GM23338 (cell line): ENCODE results near the gene ZCCHC18. TPM values are rescaled to one million over a fixed set of nuclear protein-coding genes. Genes with fewer than 3 reads are reported as not detected.

Experiments
- ATAC-seq: fragments of 200-7000 bp; cut with Tn5 transposase; 3 replicates; pipeline ENCODE4 v1.9.1; 2020
- DNase-seq: peaks from one replicate; pipeline ENCODE4 v3.0.0-alpha.2; 2015; ENCODE audit warnings: low spot score
- H2AFZ ChIP-seq: fragments of 200-600 bp; sonication (generic); 2 replicates; pipeline ENCODE4 v1.8.0; 2016; ENCODE audit warnings: antibody characterized with exemption, mild to moderate bottlenecking, moderate library complexity
- H3F3A ChIP-seq: fragments of 200-600 bp; sonication (generic); replicated peaks from 2 replicates; pipeline ENCODE4 v1.8.0; 2017; ENCODE audit warnings: antibody characterized with exemption, mixed run types, low read depth
- H3K27ac ChIP-seq: fragments of 200-600 bp; sonication (generic); 2 replicates; pipeline ENCODE4 v1.6.1; 2016; ENCODE audit warnings: low read depth
- H3K27me3 ChIP-seq: fragments of 200-600 bp; sonication (generic); 2 replicates; pipeline ENCODE4 v1.8.0; 2016; ENCODE audit warnings: mild to moderate bottlenecking, mixed run types, moderate library complexity; ENCODE audit not compliant: insufficient read depth
- H3K36me3 ChIP-seq: fragments of 200-600 bp; sonication (generic); 2 replicates; pipeline ENCODE4 v1.8.0; 2016; ENCODE audit warnings: mild to moderate bottlenecking; ENCODE audit not compliant: insufficient read depth
- H3K4me1 ChIP-seq: fragments of 200-600 bp; sonication (generic); 2 replicates; pipeline ENCODE4 v1.8.0; 2016; ENCODE audit warnings: mild to moderate bottlenecking, moderate library complexity; ENCODE audit not compliant: insufficient read depth
- H3K4me2 ChIP-seq: fragments of 200-600 bp; sonication (generic); 2 replicates; pipeline ENCODE4 v1.7.1; 2017; ENCODE audit warnings: mixed run types
- H3K4me3 ChIP-seq: fragments of 200-600 bp; sonication (generic); 2 replicates; pipeline ENCODE4 v1.6.1; 2016; ENCODE audit warnings: mixed run types
- H3K79me2 ChIP-seq: fragments of 200-600 bp; sonication (generic); replicated peaks from 2 replicates; pipeline ENCODE4 v1.8.0; 2017; ENCODE audit warnings: mild to moderate bottlenecking; ENCODE audit not compliant: insufficient read depth
- H3K9me2 ChIP-seq: fragments of 200-600 bp; sonication (generic); 2 replicates; pipeline ENCODE4 v1.8.0; 2017; ENCODE audit not compliant: insufficient read depth
- H4K20me1 ChIP-seq: fragments of 200-600 bp; sonication (generic); replicated peaks from 2 replicates; pipeline ENCODE4 v1.8.0; 2017; ENCODE audit warnings: mild to moderate bottlenecking; ENCODE audit not compliant: insufficient read depth
- H3K27ac Mint-ChIP-seq: 2 replicates; pipeline ENCODE4 v1.8.0; 2020; ENCODE audit warnings: inconsistent platforms, mild to moderate bottlenecking, moderate library complexity, mixed read lengths
- H3K27me3 Mint-ChIP-seq: 3 replicates; pipeline ENCODE4 v1.8.0; 2022; ENCODE audit warnings: low read depth, mild to moderate bottlenecking, moderate library complexity, mixed read lengths, inconsistent platforms; ENCODE audit not compliant: insufficient read depth, poor library complexity
- H3K36me3 Mint-ChIP-seq: 3 replicates; pipeline ENCODE4 v1.8.0; 2021; ENCODE audit warnings: low read depth, mild to moderate bottlenecking, inconsistent platforms, moderate library complexity, mixed read lengths
- H3K4me1 Mint-ChIP-seq: 3 replicates; pipeline ENCODE4 v1.8.0; 2020; ENCODE audit warnings: mild to moderate bottlenecking, inconsistent platforms, mixed read lengths
- H3K4me3 Mint-ChIP-seq: 3 replicates; pipeline ENCODE4 v1.8.0; 2021; ENCODE audit warnings: moderate library complexity, mild to moderate bottlenecking, inconsistent platforms, mixed read lengths
- H3K9me3 Mint-ChIP-seq: 3 replicates; pipeline ENCODE4 v1.8.0; 2020; ENCODE audit warnings: moderate library complexity, mild to moderate bottlenecking, inconsistent platforms, mixed read lengths
- CREB1 ChIP-seq: fragments of 250-450 bp; sonication (Bioruptor Pico); IDR thresholded peaks from 2 replicates; pipeline ENCODE4 v1.5.0; 2020; ENCODE audit warnings: low read depth, mild to moderate bottlenecking, moderate library complexity
- CTCF ChIP-seq, 2 experiments: fragments of 200-600 bp in 1 of 2; sonication (generic) in 1 of 2; conservative IDR thresholded peaks; 2 replicates each; pipeline versions ENCODE4 v1.5.1 to v1.6.1; 2016 to 2017; ENCODE audit warnings: antibody characterized with exemption in 2 of 2, low read depth in 2 of 2, mild to moderate bottlenecking in 2 of 2, moderate library complexity in 1 of 2
- ETS1 ChIP-seq: IDR thresholded peaks from 2 replicates; pipeline ENCODE4 v1.6.1; 2016; ENCODE audit warnings: antibody characterized with exemption
- EZH2 ChIP-seq: fragments of 200-600 bp; sonication (generic); IDR thresholded peaks from one replicate; pipeline ENCODE4 v1.8.0; 2017; ENCODE audit warnings: antibody characterized with exemption, mild to moderate bottlenecking, low read depth; ENCODE audit not compliant: unreplicated experiment
- EZH2phosphoT487 ChIP-seq: fragments of 200-600 bp; sonication (generic); IDR thresholded peaks from one replicate; pipeline ENCODE4 v1.8.1; 2018; ENCODE audit warnings: antibody characterized with exemption; ENCODE audit not compliant: unreplicated experiment
- JUNB ChIP-seq: IDR thresholded peaks from one replicate; pipeline ENCODE4 v1.6.1; 2016; ENCODE audit warnings: antibody characterized with exemption; ENCODE audit not compliant: unreplicated experiment
- NANOG ChIP-seq: IDR thresholded peaks from 2 replicates; pipeline ENCODE4 v1.6.1; 2016; ENCODE audit warnings: antibody characterized with exemption, borderline replicate concordance
- POLR2AphosphoS5 ChIP-seq: IDR thresholded peaks from 2 replicates; pipeline ENCODE4 v1.6.1; 2016; ENCODE audit warnings: antibody characterized with exemption, low read depth
- REST ChIP-seq: IDR thresholded peaks from one replicate; pipeline ENCODE4 v1.6.1; 2018; ENCODE audit warnings: antibody characterized with exemption; ENCODE audit not compliant: unreplicated experiment
- STAT1 ChIP-seq: IDR thresholded peaks from one replicate; pipeline ENCODE4 v1.6.1; 2016; ENCODE audit warnings: antibody characterized with exemption; ENCODE audit not compliant: unreplicated experiment
- ZNF114 ChIP-seq: fragments of 250-450 bp; sonication (Bioruptor Pico); IDR thresholded peaks from 2 replicates; pipeline ENCODE4 v1.5.0; 2020; ENCODE audit warnings: mild to moderate bottlenecking, moderate library complexity
- ZNF331 ChIP-seq: fragments of 250-450 bp; sonication (Bioruptor Pico); IDR thresholded peaks from 2 replicates; pipeline ENCODE4 v1.5.0; 2020; ENCODE audit warnings: low read depth, mild to moderate bottlenecking, moderate library complexity
- ZNF462 ChIP-seq: fragments of 250-450 bp; sonication (Bioruptor Pico); IDR thresholded peaks from 2 replicates; pipeline ENCODE4 v1.5.0; 2020; ENCODE audit warnings: mild to moderate bottlenecking, moderate library complexity
- polyA plus RNA-seq: library from polyadenylated mRNA; unstranded; fragments of >200 nt; fragmentation: Nextera tagmentation; extraction: Ambion mirVana; gene quantifications from 2 replicates; pipeline ENCODE4 v1.2.1, GENCODE V29; 2016
- total RNA-seq: library from RNA; depleted of rRNA; stranded (reverse); fragments of >200 nt; shearing (Covaris generic); gene quantifications from 2 replicates; pipeline ENCODE4 v1.2.3, GENCODE V29; 2014

Gene ZCCHC18
- total and polyA plus RNA-seq, 2 experiments from 2014 or later = 4.4 to 4.9 TPM

GRCh38 chrX:104126856-104127255, 14.5 kb downstream of the ZCCHC18 start:
- H3K79me2 ChIP-seq = no peaks in the 10 kb centered on the region
- Mint-ChIP-seq H3K4me1 (no peaks in the 10 kb centered on the region), H3K27ac (no peak overlapping the region), H3K36me3 (no peaks in the 10 kb centered on the region), H3K4me3 (no peak overlapping the region), H3K9me3 (no peaks in the 10 kb centered on the region; the same call in 2 of the 3 replicates), H3K27me3 (no peaks in the 10 kb centered on the region)
- no peak overlapping the region for H2AFZ ChIP-seq
- H3K4me1 ChIP-seq = no peaks in the 10 kb centered on the region
- ATAC-seq (no peak), DNase-seq (no peak)
- H3K9me2 ChIP-seq = no peaks in the 10 kb centered on the region
- H3F3A ChIP-seq = no peaks in the 10 kb centered on the region
- no peaks in the 10 kb centered on the region for H3K27me3 ChIP-seq
- no peak overlapping the region for H3K27ac ChIP-seq
- H4K20me1 ChIP-seq = no peaks in the 10 kb centered on the region
- no peak overlapping the region for H3K4me3 ChIP-seq
- TF ChIP-seq ZNF114 (CRISPR knock-in tag) (no peak), EZH2phosphoT487 (no peak), NANOG (no peak), CREB1 (CRISPR knock-in tag) (no peak), POLR2AphosphoS5 (no peak), ZNF462 (CRISPR knock-in tag) (no peak), EZH2 (no peak), STAT1 (no peak), REST (no peak), CTCF (conservative IDR thresholded peaks at IDR 0.05; ENCODE audit: low read depth in 2 of 2) (no peak), ETS1 (no peak), JUNB (no peak), ZNF331 (CRISPR knock-in tag) (no peak)
- H3K4me2 ChIP-seq = no peak overlapping the region
- H3K36me3 ChIP-seq = no peaks in the 10 kb centered on the region
